ENCODE results near the gene XYLT1.

XYLT1 gene

GRCh38 chr16:17231972-17232371, 238.8 kb downstream of the XYLT1 start:
- Histone ChIP-seq H3K4me1 (ENCODE audit: low read depth, poor library complexity, severe bottlenecking) (peaks cover 23% of the 10 kb centered on the region), H3K27me3 (ENCODE audit: insufficient read depth, low read depth) (no peaks in the 10 kb centered on the region), H3K9ac (no peak overlapping the region), H3K27ac (no peak overlapping the region), H3K36me3 (ENCODE audit: insufficient read depth) (no peaks in the 10 kb centered on the region), H4K20me1 (ENCODE audit: insufficient read depth) (no peaks in the 10 kb centered on the region; the same call in 1 of the 2 replicates), H3K4me2 (no peak overlapping the region), H3K79me2 (ENCODE audit: insufficient read depth, low read depth) (no peaks in the 10 kb centered on the region), H2AFZ (ENCODE audit: low read depth) (no peak overlapping the region), H3K4me3 (IDR thresholded peaks at IDR 0.05; ENCODE audit: insufficient read depth, low read depth, low read length) (no peak overlapping the region)
- no peak for TF ChIP-seq CTCF (conservative IDR thresholded peaks at IDR 0.05; ENCODE audit: low read depth, low read length)

- Histone ChIP-seq H3K27ac (no peak overlapping the region), H3K4me3 (IDR thresholded peaks at IDR 0.05; ENCODE audit: insufficient read depth, low read depth, low read length) (no peak overlapping the region), H3K36me3 (ENCODE audit: insufficient read depth) (no peaks in the 10 kb centered on the region), H3K9ac (no peak overlapping the region), H2AFZ (ENCODE audit: low read depth) (no peak overlapping the region), H3K79me2 (ENCODE audit: insufficient read depth, low read depth) (no peaks in the 10 kb centered on the region), H3K27me3 (ENCODE audit: insufficient read depth, low read depth) (no peaks in the 10 kb centered on the region), H3K4me1 (ENCODE audit: low read depth, poor library complexity, severe bottlenecking) (peaks cover 30% of the 10 kb centered on the region), H4K20me1 (ENCODE audit: insufficient read depth) (no peaks in the 10 kb centered on the region), H3K4me2 (no peak overlapping the region)
- TF ChIP-seq CTCF (conservative IDR thresholded peaks at IDR 0.05; ENCODE audit: low read depth, low read length) = no peak
Measured at GRCh38 chr16:17230932-17231581, 239.7 kb downstream of the XYLT1 start.

- no peak overlapping the region for H3K27ac ChIP-seq
- TF ChIP-seq CTCF (conservative IDR thresholded peaks at IDR 0.05; ENCODE audit: low read depth, low read length) = no peak
- H3K4me2 ChIP-seq = no peak overlapping the region
- H2AFZ ChIP-seq (ENCODE audit: low read depth) = no peak overlapping the region
- H4K20me1 ChIP-seq (ENCODE audit: insufficient read depth) = no peaks in the 10 kb centered on the region
- H3K4me1 ChIP-seq (ENCODE audit: low read depth, poor library complexity, severe bottlenecking) = peaks cover 43% of the 10 kb centered on the region
- no peaks in the 10 kb centered on the region for H3K36me3 ChIP-seq (ENCODE audit: insufficient read depth)
- H3K79me2 ChIP-seq (ENCODE audit: insufficient read depth, low read depth) = no peaks in the 10 kb centered on the region
- H3K27me3 ChIP-seq (ENCODE audit: insufficient read depth, low read depth) = no peaks in the 10 kb centered on the region
- H3K9ac ChIP-seq = no peak overlapping the region
- no peak overlapping the region for H3K4me3 ChIP-seq (IDR thresholded peaks at IDR 0.05; ENCODE audit: insufficient read depth, low read depth, low read length)
Measured at GRCh38 chr16:17229766-17230165, 241.0 kb downstream of the XYLT1 start.

- H3K27ac ChIP-seq = no peak overlapping the region
- H3K27me3 ChIP-seq (ENCODE audit: insufficient read depth, low read depth) = no peaks in the 10 kb centered on the region
- H3K4me2 ChIP-seq = no peak overlapping the region
- H3K36me3 ChIP-seq (ENCODE audit: insufficient read depth) = no peaks in the 10 kb centered on the region
- no peaks in the 10 kb centered on the region for H3K79me2 ChIP-seq (ENCODE audit: insufficient read depth, low read depth)
- no peak overlapping the region for H3K9ac ChIP-seq
- no peak overlapping the region for H3K4me3 ChIP-seq (IDR thresholded peaks at IDR 0.05; ENCODE audit: insufficient read depth, low read depth, low read length)
- no peak overlapping the region for H2AFZ ChIP-seq (ENCODE audit: low read depth)
- H3K4me1 ChIP-seq (ENCODE audit: low read depth, poor library complexity, severe bottlenecking) = peaks cover 49% of the 10 kb centered on the region
- H4K20me1 ChIP-seq (ENCODE audit: insufficient read depth) = no peaks in the 10 kb centered on the region
- no peak for TF ChIP-seq CTCF (conservative IDR thresholded peaks at IDR 0.05; ENCODE audit: low read depth, low read length)
Measured at GRCh38 chr16:17229131-17229530, 241.6 kb downstream of the XYLT1 start.
